GM23338 (cell line): ENCODE results near the gene UNC93B1. TPM values are rescaled to one million over a fixed set of nuclear protein-coding genes. Genes with fewer than 3 reads are reported as not detected.

ENCODE experiments used
- ATAC-seq: fragments of 200-7000 bp; cut with Tn5 transposase; 3 replicates; pipeline ENCODE4 v1.9.1; 2020
- DNase-seq: peaks from one replicate; pipeline ENCODE4 v3.0.0-alpha.2; 2015; ENCODE audit warnings: low spot score
- H2AFZ ChIP-seq: fragments of 200-600 bp; sonication (generic); 2 replicates; pipeline ENCODE4 v1.8.0; 2016; ENCODE audit warnings: antibody characterized with exemption, mild to moderate bottlenecking, moderate library complexity
- H3F3A ChIP-seq: fragments of 200-600 bp; sonication (generic); replicated peaks from 2 replicates; pipeline ENCODE4 v1.8.0; 2017; ENCODE audit warnings: antibody characterized with exemption, mixed run types, low read depth
- H3K27ac ChIP-seq: fragments of 200-600 bp; sonication (generic); 2 replicates; pipeline ENCODE4 v1.6.1; 2016; ENCODE audit warnings: low read depth
- H3K27me3 ChIP-seq: fragments of 200-600 bp; sonication (generic); 2 replicates; pipeline ENCODE4 v1.8.0; 2016; ENCODE audit warnings: mild to moderate bottlenecking, mixed run types, moderate library complexity; ENCODE audit not compliant: insufficient read depth
- H3K36me3 ChIP-seq: fragments of 200-600 bp; sonication (generic); 2 replicates; pipeline ENCODE4 v1.8.0; 2016; ENCODE audit warnings: mild to moderate bottlenecking; ENCODE audit not compliant: insufficient read depth
- H3K4me1 ChIP-seq: fragments of 200-600 bp; sonication (generic); 2 replicates; pipeline ENCODE4 v1.8.0; 2016; ENCODE audit warnings: mild to moderate bottlenecking, moderate library complexity; ENCODE audit not compliant: insufficient read depth
- H3K4me2 ChIP-seq: fragments of 200-600 bp; sonication (generic); 2 replicates; pipeline ENCODE4 v1.7.1; 2017; ENCODE audit warnings: mixed run types
- H3K4me3 ChIP-seq: fragments of 200-600 bp; sonication (generic); 2 replicates; pipeline ENCODE4 v1.6.1; 2016; ENCODE audit warnings: mixed run types
- H3K79me2 ChIP-seq: fragments of 200-600 bp; sonication (generic); replicated peaks from 2 replicates; pipeline ENCODE4 v1.8.0; 2017; ENCODE audit warnings: mild to moderate bottlenecking; ENCODE audit not compliant: insufficient read depth
- H3K9me2 ChIP-seq: fragments of 200-600 bp; sonication (generic); 2 replicates; pipeline ENCODE4 v1.8.0; 2017; ENCODE audit not compliant: insufficient read depth
- H4K20me1 ChIP-seq: fragments of 200-600 bp; sonication (generic); replicated peaks from 2 replicates; pipeline ENCODE4 v1.8.0; 2017; ENCODE audit warnings: mild to moderate bottlenecking; ENCODE audit not compliant: insufficient read depth
- H3K27ac Mint-ChIP-seq: 2 replicates; pipeline ENCODE4 v1.8.0; 2020; ENCODE audit warnings: inconsistent platforms, mild to moderate bottlenecking, moderate library complexity, mixed read lengths
- H3K27me3 Mint-ChIP-seq: 3 replicates; pipeline ENCODE4 v1.8.0; 2022; ENCODE audit warnings: low read depth, mild to moderate bottlenecking, moderate library complexity, mixed read lengths, inconsistent platforms; ENCODE audit not compliant: insufficient read depth, poor library complexity
- H3K36me3 Mint-ChIP-seq: 3 replicates; pipeline ENCODE4 v1.8.0; 2021; ENCODE audit warnings: low read depth, mild to moderate bottlenecking, inconsistent platforms, moderate library complexity, mixed read lengths
- H3K4me1 Mint-ChIP-seq: 3 replicates; pipeline ENCODE4 v1.8.0; 2020; ENCODE audit warnings: mild to moderate bottlenecking, inconsistent platforms, mixed read lengths
- H3K4me3 Mint-ChIP-seq: 3 replicates; pipeline ENCODE4 v1.8.0; 2021; ENCODE audit warnings: moderate library complexity, mild to moderate bottlenecking, inconsistent platforms, mixed read lengths
- H3K9me3 Mint-ChIP-seq: 3 replicates; pipeline ENCODE4 v1.8.0; 2020; ENCODE audit warnings: moderate library complexity, mild to moderate bottlenecking, inconsistent platforms, mixed read lengths
- CREB1 ChIP-seq: fragments of 250-450 bp; sonication (Bioruptor Pico); IDR thresholded peaks from 2 replicates; pipeline ENCODE4 v1.5.0; 2020; ENCODE audit warnings: low read depth, mild to moderate bottlenecking, moderate library complexity
- EZH2 ChIP-seq: fragments of 200-600 bp; sonication (generic); IDR thresholded peaks from one replicate; pipeline ENCODE4 v1.8.0; 2017; ENCODE audit warnings: antibody characterized with exemption, mild to moderate bottlenecking, low read depth; ENCODE audit not compliant: unreplicated experiment
- EZH2phosphoT487 ChIP-seq: fragments of 200-600 bp; sonication (generic); IDR thresholded peaks from one replicate; pipeline ENCODE4 v1.8.1; 2018; ENCODE audit warnings: antibody characterized with exemption; ENCODE audit not compliant: unreplicated experiment
- JUNB ChIP-seq: IDR thresholded peaks from one replicate; pipeline ENCODE4 v1.6.1; 2016; ENCODE audit warnings: antibody characterized with exemption; ENCODE audit not compliant: unreplicated experiment
- NANOG ChIP-seq: IDR thresholded peaks from 2 replicates; pipeline ENCODE4 v1.6.1; 2016; ENCODE audit warnings: antibody characterized with exemption, borderline replicate concordance
- POLR2AphosphoS5 ChIP-seq: IDR thresholded peaks from 2 replicates; pipeline ENCODE4 v1.6.1; 2016; ENCODE audit warnings: antibody characterized with exemption, low read depth
- STAT1 ChIP-seq: IDR thresholded peaks from one replicate; pipeline ENCODE4 v1.6.1; 2016; ENCODE audit warnings: antibody characterized with exemption; ENCODE audit not compliant: unreplicated experiment
- ZNF114 ChIP-seq: fragments of 250-450 bp; sonication (Bioruptor Pico); IDR thresholded peaks from 2 replicates; pipeline ENCODE4 v1.5.0; 2020; ENCODE audit warnings: mild to moderate bottlenecking, moderate library complexity
- ZNF331 ChIP-seq: fragments of 250-450 bp; sonication (Bioruptor Pico); IDR thresholded peaks from 2 replicates; pipeline ENCODE4 v1.5.0; 2020; ENCODE audit warnings: low read depth, mild to moderate bottlenecking, moderate library complexity
- polyA plus RNA-seq: library from polyadenylated mRNA; unstranded; fragments of >200 nt; fragmentation: Nextera tagmentation; extraction: Ambion mirVana; gene quantifications from 2 replicates; pipeline ENCODE4 v1.2.1, GENCODE V29; 2016
- total RNA-seq: library from RNA; depleted of rRNA; stranded (reverse); fragments of >200 nt; shearing (Covaris generic); gene quantifications from 2 replicates; pipeline ENCODE4 v1.2.3, GENCODE V29; 2014
- TF ChIP-seq, protein P1 (sequence below): IDR thresholded peaks from one replicate; pipeline ENCODE4 v1.6.1; 2018; ENCODE audit warnings: antibody characterized with exemption; ENCODE audit not compliant: unreplicated experiment
- TF ChIP-seq, protein P2 (sequence below): IDR thresholded peaks from 2 replicates; pipeline ENCODE4 v1.6.1; 2016; ENCODE audit warnings: antibody characterized with exemption
- TF ChIP-seq, protein P3 (sequence below), 2 experiments: fragments of 200-600 bp in 1 of 2; sonication (generic) in 1 of 2; conservative IDR thresholded peaks; 2 replicates each; pipeline versions ENCODE4 v1.5.1 to v1.6.1; 2016 to 2017; ENCODE audit warnings: antibody characterized with exemption in 2 of 2, low read depth in 2 of 2, mild to moderate bottlenecking in 2 of 2, moderate library complexity in 1 of 2

Gene UNC93B1
- total and polyA plus RNA-seq, 2 experiments from 2014 or later = 16.2 to 34.4 TPM

DNA sequence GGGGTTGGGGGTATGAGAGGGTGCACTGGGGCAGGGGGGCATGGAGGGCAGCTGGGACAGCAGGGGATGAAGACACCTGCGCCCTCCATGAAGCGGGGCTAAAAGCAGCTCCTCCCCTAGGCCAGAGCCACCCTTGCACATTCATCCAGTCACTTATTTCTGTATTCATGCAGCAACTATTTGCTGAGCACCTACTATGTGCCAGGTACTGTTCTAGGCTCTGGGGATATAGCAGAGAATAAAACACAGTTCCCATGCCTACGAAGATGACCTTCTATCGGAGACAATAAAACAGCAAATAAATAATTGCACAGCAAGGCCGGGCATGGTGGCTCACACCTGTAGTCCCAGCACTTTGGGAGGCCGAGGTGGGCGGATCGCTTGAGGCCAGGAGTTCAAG, 11.6 kb upstream of the UNC93B1 start:
- Mint-ChIP-seq H3K9me3 (no peaks in the 10 kb centered on the region), H3K36me3 (no peaks in the 10 kb centered on the region), H3K4me3 (no peak overlapping the region), H3K27me3 (peaks cover 13% of the 10 kb centered on the region), H3K4me1 (peaks cover 14% of the 10 kb centered on the region), H3K27ac (no peak overlapping the region)
- peaks cover 3% of the 10 kb centered on the region for H3K4me1 ChIP-seq
- no peak overlapping the region for H3K4me3 ChIP-seq
- no peaks in the 10 kb centered on the region for H3K9me2 ChIP-seq
- no peak overlapping the region for H3K27ac ChIP-seq
- no peaks in the 10 kb centered on the region for H4K20me1 ChIP-seq
- ATAC-seq (no peak), DNase-seq (no peak)
- H3K36me3 ChIP-seq = no peaks in the 10 kb centered on the region
- no peak overlapping the region for H2AFZ ChIP-seq
- H3K27me3 ChIP-seq = no peaks in the 10 kb centered on the region
- TF ChIP-seq NANOG (no peak), ZNF114 (CRISPR knock-in tag) (no peak), ZNF331 (CRISPR knock-in tag) (no peak), STAT1 (no peak), POLR2AphosphoS5 (no peak), CREB1 (CRISPR knock-in tag) (no peak), JUNB (no peak)
- TF ChIP-seq, protein P1, sequence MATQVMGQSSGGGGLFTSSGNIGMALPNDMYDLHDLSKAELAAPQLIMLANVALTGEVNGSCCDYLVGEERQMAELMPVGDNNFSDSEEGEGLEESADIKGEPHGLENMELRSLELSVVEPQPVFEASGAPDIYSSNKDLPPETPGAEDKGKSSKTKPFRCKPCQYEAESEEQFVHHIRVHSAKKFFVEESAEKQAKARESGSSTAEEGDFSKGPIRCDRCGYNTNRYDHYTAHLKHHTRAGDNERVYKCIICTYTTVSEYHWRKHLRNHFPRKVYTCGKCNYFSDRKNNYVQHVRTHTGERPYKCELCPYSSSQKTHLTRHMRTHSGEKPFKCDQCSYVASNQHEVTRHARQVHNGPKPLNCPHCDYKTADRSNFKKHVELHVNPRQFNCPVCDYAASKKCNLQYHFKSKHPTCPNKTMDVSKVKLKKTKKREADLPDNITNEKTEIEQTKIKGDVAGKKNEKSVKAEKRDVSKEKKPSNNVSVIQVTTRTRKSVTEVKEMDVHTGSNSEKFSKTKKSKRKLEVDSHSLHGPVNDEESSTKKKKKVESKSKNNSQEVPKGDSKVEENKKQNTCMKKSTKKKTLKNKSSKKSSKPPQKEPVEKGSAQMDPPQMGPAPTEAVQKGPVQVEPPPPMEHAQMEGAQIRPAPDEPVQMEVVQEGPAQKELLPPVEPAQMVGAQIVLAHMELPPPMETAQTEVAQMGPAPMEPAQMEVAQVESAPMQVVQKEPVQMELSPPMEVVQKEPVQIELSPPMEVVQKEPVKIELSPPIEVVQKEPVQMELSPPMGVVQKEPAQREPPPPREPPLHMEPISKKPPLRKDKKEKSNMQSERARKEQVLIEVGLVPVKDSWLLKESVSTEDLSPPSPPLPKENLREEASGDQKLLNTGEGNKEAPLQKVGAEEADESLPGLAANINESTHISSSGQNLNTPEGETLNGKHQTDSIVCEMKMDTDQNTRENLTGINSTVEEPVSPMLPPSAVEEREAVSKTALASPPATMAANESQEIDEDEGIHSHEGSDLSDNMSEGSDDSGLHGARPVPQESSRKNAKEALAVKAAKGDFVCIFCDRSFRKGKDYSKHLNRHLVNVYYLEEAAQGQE = no peak
- TF ChIP-seq, protein P2, sequence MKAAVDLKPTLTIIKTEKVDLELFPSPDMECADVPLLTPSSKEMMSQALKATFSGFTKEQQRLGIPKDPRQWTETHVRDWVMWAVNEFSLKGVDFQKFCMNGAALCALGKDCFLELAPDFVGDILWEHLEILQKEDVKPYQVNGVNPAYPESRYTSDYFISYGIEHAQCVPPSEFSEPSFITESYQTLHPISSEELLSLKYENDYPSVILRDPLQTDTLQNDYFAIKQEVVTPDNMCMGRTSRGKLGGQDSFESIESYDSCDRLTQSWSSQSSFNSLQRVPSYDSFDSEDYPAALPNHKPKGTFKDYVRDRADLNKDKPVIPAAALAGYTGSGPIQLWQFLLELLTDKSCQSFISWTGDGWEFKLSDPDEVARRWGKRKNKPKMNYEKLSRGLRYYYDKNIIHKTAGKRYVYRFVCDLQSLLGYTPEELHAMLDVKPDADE = no peak
- 0 out of 2 replicates have a peak, but pooled peaks cover 4% of the 10 kb centered on the region for H3F3A ChIP-seq
- no peaks in the 10 kb centered on the region for H3K79me2 ChIP-seq
- no peak overlapping the region for H3K4me2 ChIP-seq

DNA sequence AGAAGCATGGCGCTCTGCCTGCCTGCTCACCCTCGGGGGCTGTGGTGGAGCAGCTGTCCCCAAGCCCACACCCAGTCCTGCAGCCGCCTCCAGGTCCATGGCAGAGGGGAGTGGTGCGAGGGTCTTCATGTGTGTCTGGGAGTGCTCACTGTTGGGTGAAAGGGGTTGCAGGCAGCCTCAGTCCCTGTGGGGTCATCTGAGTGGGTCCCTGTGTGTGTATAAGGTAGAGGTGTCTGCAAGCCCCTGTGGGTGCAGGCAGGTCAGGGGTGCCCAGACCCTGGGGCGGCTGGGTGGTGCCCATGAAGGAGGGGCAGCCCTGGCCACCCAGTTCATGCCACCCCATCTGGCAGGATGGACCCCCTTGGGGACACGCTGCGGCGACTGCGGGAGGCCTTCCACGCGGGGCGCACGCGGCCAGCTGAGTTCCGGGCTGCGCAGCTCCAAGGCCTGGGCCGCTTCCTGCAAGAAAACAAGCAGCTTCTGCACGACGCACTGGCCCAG, 11.1 kb upstream of the UNC93B1 start:
- no peak overlapping the region for H3K4me3 ChIP-seq
- Mint-ChIP-seq H3K4me1 (peaks cover 17% of the 10 kb centered on the region), H3K9me3 (no peaks in the 10 kb centered on the region), H3K27ac (no peak overlapping the region), H3K27me3 (peaks cover 11% of the 10 kb centered on the region), H3K36me3 (no peaks in the 10 kb centered on the region), H3K4me3 (no peak overlapping the region)
- 0 out of 2 replicates have a peak, but pooled peaks cover 4% of the 10 kb centered on the region for H3F3A ChIP-seq
- H4K20me1 ChIP-seq = no peaks in the 10 kb centered on the region
- H3K79me2 ChIP-seq = no peaks in the 10 kb centered on the region
- peaks cover 8% of the 10 kb centered on the region for H3K4me1 ChIP-seq
- H3K36me3 ChIP-seq = no peaks in the 10 kb centered on the region
- no peaks in the 10 kb centered on the region for H3K27me3 ChIP-seq
- ATAC-seq = no peak
- H2AFZ ChIP-seq = no peak overlapping the region
- no peak for DNase-seq
- no peak overlapping the region for H3K27ac ChIP-seq
- no peak overlapping the region for H3K4me2 ChIP-seq
- H3K9me2 ChIP-seq = no peaks in the 10 kb centered on the region
- TF ChIP-seq, protein P3, sequence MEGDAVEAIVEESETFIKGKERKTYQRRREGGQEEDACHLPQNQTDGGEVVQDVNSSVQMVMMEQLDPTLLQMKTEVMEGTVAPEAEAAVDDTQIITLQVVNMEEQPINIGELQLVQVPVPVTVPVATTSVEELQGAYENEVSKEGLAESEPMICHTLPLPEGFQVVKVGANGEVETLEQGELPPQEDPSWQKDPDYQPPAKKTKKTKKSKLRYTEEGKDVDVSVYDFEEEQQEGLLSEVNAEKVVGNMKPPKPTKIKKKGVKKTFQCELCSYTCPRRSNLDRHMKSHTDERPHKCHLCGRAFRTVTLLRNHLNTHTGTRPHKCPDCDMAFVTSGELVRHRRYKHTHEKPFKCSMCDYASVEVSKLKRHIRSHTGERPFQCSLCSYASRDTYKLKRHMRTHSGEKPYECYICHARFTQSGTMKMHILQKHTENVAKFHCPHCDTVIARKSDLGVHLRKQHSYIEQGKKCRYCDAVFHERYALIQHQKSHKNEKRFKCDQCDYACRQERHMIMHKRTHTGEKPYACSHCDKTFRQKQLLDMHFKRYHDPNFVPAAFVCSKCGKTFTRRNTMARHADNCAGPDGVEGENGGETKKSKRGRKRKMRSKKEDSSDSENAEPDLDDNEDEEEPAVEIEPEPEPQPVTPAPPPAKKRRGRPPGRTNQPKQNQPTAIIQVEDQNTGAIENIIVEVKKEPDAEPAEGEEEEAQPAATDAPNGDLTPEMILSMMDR (conservative IDR thresholded peaks at IDR 0.05; ENCODE audit: low read depth in 2 of 2) = no peak
- TF ChIP-seq ZNF331 (CRISPR knock-in tag) (no peak), JUNB (no peak), POLR2AphosphoS5 (no peak), EZH2 (no peak), CREB1 (CRISPR knock-in tag) (no peak), ZNF114 (CRISPR knock-in tag) (no peak), STAT1 (no peak), EZH2phosphoT487 (no peak), NANOG (no peak)
- TF ChIP-seq, protein P1 = no peak
- TF ChIP-seq, protein P2 = no peak
